ENCODE measurements around the gene SPOP. TPM values are rescaled to one million over a fixed set of nuclear protein-coding genes. Genes with fewer than 3 reads are reported as not detected.
A peak's percentile ranks its signal among the peaks of the same experiment; 100 is the strongest.

The SPOP gene
- total RNA-seq, 1 donor from 2014 or later: 129 TPM

- DNase-seq (ENCODE audit: low spot score): no peak
These were observed 89.6 kb downstream of the SPOP start for GRCh38 chr17:49588312-49588711.

- DNase-seq (ENCODE audit: low spot score): no peak
These were observed 90.4 kb downstream of the SPOP start for GRCh38 chr17:49587366-49588073.

- no peak for DNase-seq (ENCODE audit: low spot score)
These were observed 92.4 kb downstream of the SPOP start for GRCh38 chr17:49585422-49586027.

- no peak for DNase-seq (ENCODE audit: low spot score)
These were observed 94.0 kb downstream of the SPOP start for GRCh38 chr17:49583889-49584288.

GRCh38 chr17:49583226-49583625 is 94.7 kb downstream of the SPOP start:
- DNase-seq (ENCODE audit: low spot score): no peak

GRCh38 chr17:49582789-49583188 is 95.1 kb downstream of the SPOP start:
- DNase-seq (ENCODE audit: low spot score): no peak

GRCh38 chr17:49582055-49582722 is 95.7 kb downstream of the SPOP start:
- DNase-seq (ENCODE audit: low spot score): no peak

GRCh38 chr17:49581648-49581998 is 96.3 kb downstream of the SPOP start:
- no peak for DNase-seq (ENCODE audit: low spot score)

GRCh38 chr17:49580981-49581647 is 96.8 kb downstream of the SPOP start:
- no peak for DNase-seq (ENCODE audit: low spot score)

- DNase-seq (ENCODE audit: low spot score): no peak
These were observed 97.7 kb downstream of the SPOP start for GRCh38 chr17:49580055-49580721.

- DNase-seq (ENCODE audit: low spot score): no peak
These were observed 98.4 kb downstream of the SPOP start for GRCh38 chr17:49579522-49579921.

GRCh38 chr17:49578952-49579500 is 98.9 kb downstream of the SPOP start:
- no peak for DNase-seq (ENCODE audit: low spot score)

GRCh38 chr17:49578414-49578813 is 99.5 kb downstream of the SPOP start:
- no peak for DNase-seq (ENCODE audit: low spot score)

- DNase-seq (ENCODE audit: low spot score): no peak
These were observed 99.9 kb downstream of the SPOP start for GRCh38 chr17:49577963-49578362.

- DNase-seq (ENCODE audit: low spot score): no peak
These were observed 100.3 kb downstream of the SPOP start for GRCh38 chr17:49577650-49577934.

GRCh38 chr17:49576917-49577649 is 100.8 kb downstream of the SPOP start:
- no peak for DNase-seq (ENCODE audit: low spot score)

GRCh38 chr17:49576088-49576916 is 101.6 kb downstream of the SPOP start:
- peak; percentile 50 for DNase-seq (ENCODE audit: low spot score)

- peak; percentile 18 for DNase-seq (ENCODE audit: low spot score)
These were observed 102.2 kb downstream of the SPOP start, which contains the start of gene NXPH3 for GRCh38 chr17:49575679-49576087. Gene NXPH3 (plus strand): TSS chr17:49575871. CDS start chr17:49576220, 349 bp downstream.

- DNase-seq (ENCODE audit: low spot score): no peak
These were observed 102.8 kb downstream of the SPOP start for GRCh38 chr17:49574945-49575678.

Measured in umbilical cord (tissue), 2 donors.